ENCODE results near the gene KCNJ6.
"Not testable (repeated sequence)": the region's sequence is repeated elsewhere in the genome, so short reads cannot be mapped to it uniquely, and the experiment has no call there.

KCNJ6 gene

DNA sequence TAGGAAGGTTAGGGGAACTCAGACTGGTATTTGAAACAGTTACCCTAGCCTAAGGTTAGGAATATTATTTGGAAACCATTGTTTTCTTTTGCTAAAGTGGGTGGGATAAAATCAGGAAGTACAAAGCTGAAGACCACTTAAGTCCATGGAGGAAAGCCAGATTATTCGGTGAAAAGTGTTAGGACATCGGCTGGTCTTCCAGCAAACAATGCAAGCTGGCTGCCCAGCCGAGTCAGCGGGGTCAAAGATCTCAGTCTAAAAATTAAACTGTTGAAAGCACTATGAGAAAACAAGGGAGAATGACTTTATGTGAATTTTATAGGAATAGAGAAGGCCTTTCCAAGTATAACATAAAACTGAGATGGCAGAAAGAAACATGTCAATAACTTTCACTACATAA, 231.7 kb downstream of the KCNJ6 start:
- DNase-seq (ENCODE audit: low read depth in 2 of 2, low spot score in 1 of 2), result no peak

DNA sequence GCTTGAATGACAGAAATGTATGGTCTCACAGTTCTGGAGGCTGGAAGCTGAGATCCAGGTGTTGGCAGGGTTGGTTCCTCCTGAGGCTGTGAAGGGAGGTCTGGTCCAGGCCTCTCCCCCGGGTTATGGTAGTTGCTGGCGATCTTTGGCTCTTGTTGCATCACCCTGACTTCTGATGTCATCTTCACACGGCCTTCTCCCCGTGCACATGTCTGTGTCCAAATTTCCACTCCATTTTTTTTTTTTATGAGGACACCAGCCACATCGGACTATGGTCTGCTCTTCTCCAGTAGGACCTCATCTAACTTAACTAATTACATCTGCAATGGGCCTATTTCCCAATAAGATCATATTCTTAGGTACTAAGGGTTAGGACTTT, 232.2 kb downstream of the KCNJ6 start:
- no peak for DNase-seq (ENCODE audit: low read depth in 2 of 2, low spot score in 1 of 2)

DNA sequence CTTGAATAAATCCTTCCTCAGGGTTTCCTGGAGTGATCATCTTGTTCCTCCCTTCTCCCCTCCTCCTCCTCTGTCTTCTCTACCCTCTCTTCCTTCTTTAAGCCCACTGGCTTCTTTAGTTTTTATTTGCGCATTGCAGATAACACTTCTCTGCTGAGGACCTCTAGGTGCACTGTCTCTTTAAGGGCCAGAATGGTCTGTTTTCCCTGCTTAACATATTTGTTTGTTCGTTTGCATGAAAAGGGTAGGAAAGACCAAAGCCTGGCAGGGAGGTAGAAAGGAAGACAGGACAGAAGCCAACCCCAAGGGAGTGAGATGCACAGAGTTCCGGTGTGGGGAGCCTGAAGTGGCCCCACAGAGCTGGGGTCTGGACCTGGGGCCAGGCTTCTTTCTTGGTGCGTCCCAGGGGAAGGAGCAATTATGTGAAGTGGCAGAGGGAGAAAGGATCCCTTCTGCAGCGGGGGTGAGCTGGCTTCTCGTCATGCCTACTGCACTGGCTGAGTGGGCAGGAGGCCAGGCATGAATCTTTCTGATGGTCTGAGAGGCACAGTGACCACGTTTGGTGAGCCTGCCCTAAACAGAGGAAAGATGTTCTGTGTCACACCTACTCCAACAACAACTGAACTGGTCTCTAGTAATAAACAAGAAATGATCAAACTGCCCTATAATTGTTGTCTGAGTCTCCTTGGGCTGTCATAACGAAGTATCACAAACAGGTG, 232.7 kb downstream of the KCNJ6 start:
- no peak for DNase-seq (ENCODE audit: low read depth in 2 of 2, low spot score in 1 of 2)

DNA sequence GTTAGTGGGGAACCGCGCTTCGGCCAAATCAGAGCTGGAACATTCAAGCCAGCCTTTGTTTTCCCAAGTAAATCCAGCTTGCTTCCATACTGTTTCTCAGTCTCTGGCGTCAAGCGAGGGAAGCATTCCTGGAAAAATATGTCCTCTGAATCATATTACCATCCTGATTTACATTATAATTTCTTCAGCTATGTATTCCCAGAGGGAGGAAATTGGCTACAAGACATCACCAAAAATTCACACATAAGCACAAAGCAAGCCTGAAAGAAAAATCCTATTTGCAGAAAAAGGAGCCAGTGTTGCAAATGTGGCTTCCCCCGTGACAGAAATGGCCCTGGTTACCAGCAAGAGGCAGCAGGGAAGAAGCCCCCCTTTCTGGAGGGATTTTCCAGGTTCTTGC, 233.3 kb downstream of the KCNJ6 start:
- DNase-seq (ENCODE audit: low read depth in 2 of 2, low spot score in 1 of 2), result no peak

- DNase-seq (ENCODE audit: low read depth in 2 of 2, low spot score in 1 of 2), result no peak
Observed at GRCh38 chr21:37677006-37677405, 239.3 kb downstream of the KCNJ6 start.

- peak in 1 of 2 donors; percentile 4 for DNase-seq (ENCODE audit: low read depth in 2 of 2, low spot score in 1 of 2)
Observed at GRCh38 chr21:37675202-37675801, 241.0 kb downstream of the KCNJ6 start.

- DNase-seq (ENCODE audit: low read depth in 2 of 2, low spot score in 1 of 2), result no peak
Observed at GRCh38 chr21:37673801-37674575, 242.3 kb downstream of the KCNJ6 start.

DNA sequence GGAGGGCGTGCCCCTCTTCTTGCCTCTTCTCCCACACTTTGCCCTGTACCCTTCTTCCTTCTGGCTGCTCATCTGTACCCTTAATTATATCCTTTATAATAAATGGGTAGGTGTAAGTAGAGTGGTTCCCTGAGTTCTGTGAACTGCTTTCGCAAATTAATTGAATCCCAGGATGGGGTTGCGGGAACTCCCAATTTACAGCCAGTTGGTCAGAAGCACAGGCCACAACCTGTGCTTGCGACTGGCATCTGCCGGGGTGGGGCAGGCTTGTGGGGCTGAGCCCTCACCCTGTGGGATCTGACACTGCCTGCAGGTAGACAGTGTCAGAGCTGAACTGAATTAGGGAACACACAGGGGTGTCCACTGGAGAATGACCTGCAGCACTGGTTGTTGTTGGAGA, 244.9 kb downstream of the KCNJ6 start:
- DNase-seq (ENCODE audit: low read depth in 2 of 2, low spot score in 1 of 2), result no peak

DNA sequence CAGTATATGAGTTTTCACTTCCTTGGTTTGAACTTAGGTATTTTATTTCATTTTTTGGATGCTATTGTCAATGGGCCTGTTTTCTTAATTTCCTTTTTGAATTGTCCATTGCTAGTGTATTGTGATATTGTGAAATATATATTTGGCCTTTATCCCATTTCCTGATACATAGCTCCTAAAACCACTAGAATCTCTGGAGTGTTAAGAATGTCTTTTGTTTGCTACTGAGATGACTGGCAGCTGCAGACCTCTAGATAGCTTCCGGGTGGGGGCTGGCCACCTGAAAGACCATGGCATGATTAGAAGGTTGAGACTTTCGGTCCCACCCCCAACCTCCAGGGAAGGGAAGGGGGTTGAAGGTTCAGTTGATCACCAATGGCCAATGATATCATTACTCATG, 245.4 kb downstream of the KCNJ6 start:
- no peak for DNase-seq (ENCODE audit: low read depth in 2 of 2, low spot score in 1 of 2)

- no peak for DNase-seq (ENCODE audit: low read depth in 2 of 2, low spot score in 1 of 2)
Observed at GRCh38 chr21:37669249-37669648, 247.0 kb downstream of the KCNJ6 start.

GRCh38 chr21:37668462-37669239, 247.6 kb downstream of the KCNJ6 start:
- DNase-seq (ENCODE audit: low read depth in 2 of 2, low spot score in 1 of 2), result no peak

- DNase-seq (ENCODE audit: low read depth in 2 of 2, low spot score in 1 of 2), result no peak
Observed at GRCh38 chr21:37667380-37667779, 248.9 kb downstream of the KCNJ6 start.

GRCh38 chr21:37665230-37666024, 250.8 kb downstream of the KCNJ6 start:
- no peak for DNase-seq (ENCODE audit: low read depth in 2 of 2, low spot score in 1 of 2)

DNA sequence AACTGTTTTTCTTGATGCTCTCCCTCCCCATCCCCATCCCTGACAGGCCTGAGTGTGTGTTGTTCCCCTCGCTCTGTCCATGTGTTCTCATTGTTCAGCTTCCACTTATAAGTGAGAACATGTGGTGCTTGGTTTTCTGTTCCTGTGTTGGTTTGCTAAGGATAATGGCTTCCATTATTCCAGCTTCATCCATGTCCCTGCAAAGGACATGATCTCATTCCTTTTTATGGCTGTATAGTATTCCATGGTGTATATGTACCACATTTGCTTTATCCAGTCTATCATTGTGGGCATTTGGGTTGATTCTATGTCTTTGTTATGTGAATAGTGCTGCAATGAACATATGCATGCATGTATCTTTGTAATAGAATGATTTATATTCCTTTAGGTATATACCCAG, 254.0 kb downstream of the KCNJ6 start:
- DNase-seq (ENCODE audit: low read depth in 2 of 2, low spot score in 1 of 2), result not testable (repeated sequence)

GRCh38 chr21:37660709-37661108, 255.5 kb downstream of the KCNJ6 start:
- no peak for DNase-seq (ENCODE audit: low read depth in 2 of 2, low spot score in 1 of 2)

DNA sequence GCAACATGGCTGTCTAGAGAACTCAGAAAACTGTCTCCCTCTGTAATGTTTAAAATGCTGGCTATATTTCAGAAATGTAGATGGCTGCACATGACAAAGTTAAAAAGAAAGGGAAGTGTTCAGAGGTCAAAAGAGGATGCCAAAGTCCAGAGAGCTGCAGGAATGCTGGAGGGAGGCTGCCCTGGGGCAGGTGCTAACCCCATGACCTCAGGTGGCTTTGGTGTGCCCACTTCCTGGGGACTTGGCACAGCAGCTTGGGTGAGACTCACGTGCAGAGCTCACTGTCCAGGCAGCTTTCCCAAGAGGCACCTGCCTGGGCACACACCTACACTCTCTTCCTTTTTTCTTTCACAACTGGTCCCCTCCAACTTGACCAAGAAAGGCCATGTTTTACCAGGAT, 256.4 kb downstream of the KCNJ6 start:
- DNase-seq (ENCODE audit: low read depth in 2 of 2, low spot score in 1 of 2), result no peak

DNA sequence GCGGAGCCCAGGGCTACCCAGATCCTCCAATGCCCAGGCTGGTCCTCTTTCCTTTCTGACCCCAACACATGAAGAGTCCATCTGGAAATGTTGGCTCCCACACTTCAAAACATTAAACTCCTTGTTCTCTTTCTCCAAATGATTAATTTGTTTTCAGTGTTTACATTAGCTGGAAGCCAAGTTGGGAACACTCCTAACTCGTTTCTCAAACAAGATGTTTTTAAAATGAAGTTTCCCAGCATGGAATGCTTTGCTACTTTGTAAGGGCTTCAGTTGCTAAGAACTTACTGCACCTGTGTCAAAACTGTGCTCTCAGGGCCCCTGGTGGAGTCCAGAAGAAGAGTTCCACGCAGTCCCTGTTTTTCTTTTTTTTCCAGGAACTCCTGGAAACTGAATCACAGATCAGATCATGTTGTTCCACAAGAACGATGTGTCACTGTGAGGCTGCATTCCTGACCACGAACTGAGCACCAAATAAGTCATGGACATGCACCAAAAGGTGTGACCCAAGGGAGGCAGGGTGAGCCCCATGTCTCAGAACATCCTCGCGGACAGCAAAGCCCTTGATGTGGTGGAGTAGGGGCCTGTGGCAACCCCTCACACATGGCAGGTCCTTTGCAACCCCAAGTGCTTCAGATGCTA, 257.3 kb downstream of the KCNJ6 start:
- DNase-seq (ENCODE audit: low read depth in 2 of 2, low spot score in 1 of 2), result no peak

- no peak for DNase-seq (ENCODE audit: low read depth in 2 of 2, low spot score in 1 of 2)
Observed at GRCh38 chr21:37658121-37658816, 258.0 kb downstream of the KCNJ6 start.

DNA sequence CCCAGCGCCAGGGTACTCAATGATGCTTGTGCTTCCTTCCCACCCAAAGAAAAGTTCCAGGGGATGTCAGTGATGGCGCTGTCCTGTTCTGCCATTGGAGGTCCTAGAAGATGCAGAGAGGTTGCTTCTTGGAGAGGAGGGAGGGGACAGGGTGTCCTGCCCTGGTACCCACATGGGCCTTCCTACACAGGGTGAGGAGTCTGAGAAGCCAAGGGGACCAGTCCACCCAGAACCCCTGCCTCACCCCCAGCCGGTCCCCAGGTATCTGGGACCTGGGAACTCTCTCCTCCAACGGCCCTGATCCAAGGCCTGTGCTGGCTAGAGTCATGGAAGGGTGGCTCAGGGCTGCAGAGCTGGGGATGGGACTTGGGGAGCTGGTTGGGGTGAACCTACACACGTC, 259.4 kb downstream of the KCNJ6 start:
- DNase-seq (ENCODE audit: low read depth in 2 of 2, low spot score in 1 of 2), result no peak

Data from stimulated activated CD8-positive, alpha-beta memory T cell treated with anti-CD3 and anti-CD28 coated beads, Interleukin-4, amount 100 ng/mL, for 4 hours (primary cell).